PC-3 (cell line): ENCODE measurements around the gene TRMT2A.

Source experiments
- CTCF ChIP-seq: fragments of 300-600 bp; sonication (generic); conservative IDR thresholded peaks from 2 replicates; pipeline ENCODE4 v1.5.1; 2017; ENCODE audit warnings: antibody characterized with exemption, low read depth, mild to moderate bottlenecking, low read length
- EZH2 ChIP-seq: fragments of 300-600 bp; sonication (generic); IDR thresholded peaks from one replicate; pipeline ENCODE4 v1.6.1; 2017; ENCODE audit warnings: antibody characterized with exemption, mild to moderate bottlenecking, low read length; ENCODE audit not compliant: unreplicated experiment
- EZH2phosphoT487 ChIP-seq: fragments of 300-600 bp; sonication (generic); IDR thresholded peaks from 2 replicates; pipeline ENCODE4 v1.6.1; 2018; ENCODE audit warnings: mild to moderate bottlenecking, antibody characterized with exemption, low read length, borderline replicate concordance

GRCh38 chr22:20076627-20077172 is 40.3 kb downstream of the TRMT2A start:
- no peak for TF ChIP-seq CTCF
- no peak for TF ChIP-seq EZH2
- no peak for TF ChIP-seq EZH2phosphoT487
